ENCODE data around the gene GYS2.
"Not testable (repeated sequence)": the region's sequence is repeated elsewhere in the genome, so short reads cannot be mapped to it uniquely, and the experiment has no call there.

DNA sequence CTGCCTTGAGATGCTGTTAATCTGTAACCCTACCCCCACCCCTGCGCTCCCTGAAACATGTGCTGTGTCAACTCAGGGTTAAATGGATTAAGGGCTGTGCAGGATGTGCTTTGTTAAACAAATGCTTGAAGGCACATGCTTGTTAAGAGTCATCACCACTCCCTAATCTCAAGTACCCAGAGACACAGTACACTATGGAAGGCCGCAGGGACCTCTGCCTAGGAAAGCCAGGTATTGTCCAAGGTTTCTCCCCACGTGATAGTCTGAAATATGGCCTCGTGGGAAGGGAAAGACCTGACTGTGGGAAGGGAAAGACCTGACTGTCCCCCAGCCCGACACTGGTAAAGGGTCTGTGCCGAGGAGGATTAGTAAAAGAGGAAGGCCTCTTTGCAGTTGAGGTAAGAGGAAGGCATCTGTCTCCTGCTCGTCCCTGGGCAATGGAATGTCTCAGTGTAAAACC, 40.4 kb upstream of the GYS2 start:
- TF ChIP-seq, protein P1, sequence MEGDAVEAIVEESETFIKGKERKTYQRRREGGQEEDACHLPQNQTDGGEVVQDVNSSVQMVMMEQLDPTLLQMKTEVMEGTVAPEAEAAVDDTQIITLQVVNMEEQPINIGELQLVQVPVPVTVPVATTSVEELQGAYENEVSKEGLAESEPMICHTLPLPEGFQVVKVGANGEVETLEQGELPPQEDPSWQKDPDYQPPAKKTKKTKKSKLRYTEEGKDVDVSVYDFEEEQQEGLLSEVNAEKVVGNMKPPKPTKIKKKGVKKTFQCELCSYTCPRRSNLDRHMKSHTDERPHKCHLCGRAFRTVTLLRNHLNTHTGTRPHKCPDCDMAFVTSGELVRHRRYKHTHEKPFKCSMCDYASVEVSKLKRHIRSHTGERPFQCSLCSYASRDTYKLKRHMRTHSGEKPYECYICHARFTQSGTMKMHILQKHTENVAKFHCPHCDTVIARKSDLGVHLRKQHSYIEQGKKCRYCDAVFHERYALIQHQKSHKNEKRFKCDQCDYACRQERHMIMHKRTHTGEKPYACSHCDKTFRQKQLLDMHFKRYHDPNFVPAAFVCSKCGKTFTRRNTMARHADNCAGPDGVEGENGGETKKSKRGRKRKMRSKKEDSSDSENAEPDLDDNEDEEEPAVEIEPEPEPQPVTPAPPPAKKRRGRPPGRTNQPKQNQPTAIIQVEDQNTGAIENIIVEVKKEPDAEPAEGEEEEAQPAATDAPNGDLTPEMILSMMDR (IDR thresholded peaks at IDR 0.05) = not testable (repeated sequence)
- not testable (repeated sequence) for TF ChIP-seq POLR2A (IDR thresholded peaks at IDR 0.05)
